ENCODE results near the gene RAD1. TPM values are rescaled to one million over a fixed set of nuclear protein-coding genes. Genes with fewer than 3 reads are reported as not detected.

RAD1 gene
- total RNA-seq, 1 donor from 2014 or later = 19.7 TPM

DNA sequence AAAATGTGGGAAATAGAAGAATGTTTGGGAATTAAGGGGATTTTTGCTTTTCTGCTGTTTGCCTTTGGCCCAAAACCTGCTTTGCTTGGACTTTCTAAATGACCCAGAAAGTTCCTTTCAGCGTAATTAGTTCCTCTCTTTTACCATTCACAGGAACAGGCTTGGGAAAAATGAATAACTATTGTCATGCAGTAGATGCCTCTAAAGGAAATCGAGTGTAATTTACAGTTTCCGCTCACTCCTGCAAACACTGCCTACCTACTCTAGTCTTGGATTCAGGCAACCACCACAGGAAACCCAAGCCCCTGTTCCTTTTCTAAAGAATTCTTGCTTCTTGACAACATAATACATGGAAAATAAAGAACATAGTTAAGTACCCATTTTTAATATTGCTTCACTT, 51.4 kb downstream of the RAD1 start:
- FAIRE-seq = no peak
- no peak overlapping the region for H3K4me3 Mint-ChIP-seq (ENCODE audit: unreplicated experiment)

DNA sequence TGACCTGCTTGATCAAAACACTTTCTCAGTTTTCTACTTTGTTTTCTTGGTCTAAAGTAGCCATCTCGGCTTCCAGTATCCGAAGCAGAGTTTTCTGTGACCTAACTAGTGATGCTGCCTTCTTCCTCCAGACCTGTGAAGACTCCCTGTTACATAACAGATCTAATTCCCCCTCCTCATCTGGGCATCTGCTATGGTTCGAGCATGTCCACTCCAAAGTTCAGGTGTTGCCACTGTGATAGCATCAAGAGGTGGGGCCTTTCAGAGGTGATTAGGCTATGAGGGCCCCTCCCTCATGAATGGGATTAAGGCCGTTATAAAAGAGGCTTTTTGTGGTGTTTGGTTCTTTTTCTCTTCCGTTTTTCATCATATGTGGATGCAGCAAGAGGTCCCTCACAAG, 56.1 kb downstream of the RAD1 start:
- peaks cover 2% of the 10 kb centered on the region for H3K36me3 Mint-ChIP-seq (ENCODE audit: low read depth, unreplicated experiment)
- H3K36me3 ChIP-seq (ENCODE audit: insufficient read depth, low read length) = no peaks in the 10 kb centered on the region
- no peak for FAIRE-seq
- no peaks in the 10 kb centered on the region for H3K9me3 Mint-ChIP-seq (ENCODE audit: unreplicated experiment)
- H3K27me3 ChIP-seq (ENCODE audit: insufficient read depth, low read length) = no peaks in the 10 kb centered on the region
- no peaks in the 10 kb centered on the region for H3K9me3 ChIP-seq (ENCODE audit: insufficient read depth, low read depth, low read length)
- H3K4me3 ChIP-seq (ENCODE audit: insufficient read depth, low read depth, low read length) = no peak overlapping the region
- no peaks in the 10 kb centered on the region for H3K4me1 ChIP-seq (ENCODE audit: insufficient read depth, low read length)
- H3K27me3 Mint-ChIP-seq (ENCODE audit: low read depth, unreplicated experiment) = peaks cover 5% of the 10 kb centered on the region
- no peak overlapping the region for H3K4me2 ChIP-seq (ENCODE audit: low read length)
- H2AFZ ChIP-seq (ENCODE audit: low read depth, low read length) = no peak overlapping the region
- no peaks in the 10 kb centered on the region for H3K79me2 ChIP-seq (ENCODE audit: insufficient read depth, low read length)
- no peak overlapping the region for H3K4me3 Mint-ChIP-seq (ENCODE audit: unreplicated experiment)
- no peak overlapping the region for H3K27ac ChIP-seq (ENCODE audit: low read depth, low read length)
- H3K4me1 Mint-ChIP-seq (ENCODE audit: low read depth, unreplicated experiment) = no peaks in the 10 kb centered on the region
- H3K27ac Mint-ChIP-seq (ENCODE audit: unreplicated experiment) = no peak overlapping the region
- DNase-seq (ENCODE audit: low read depth) = no peak
- no peak overlapping the region for H3K9ac ChIP-seq (ENCODE audit: low read length)
- TF ChIP-seq EZH2 (IDR thresholded peaks at IDR 0.05; ENCODE audit: insufficient read depth, low read length) = no peak
- TF ChIP-seq, protein P1, sequence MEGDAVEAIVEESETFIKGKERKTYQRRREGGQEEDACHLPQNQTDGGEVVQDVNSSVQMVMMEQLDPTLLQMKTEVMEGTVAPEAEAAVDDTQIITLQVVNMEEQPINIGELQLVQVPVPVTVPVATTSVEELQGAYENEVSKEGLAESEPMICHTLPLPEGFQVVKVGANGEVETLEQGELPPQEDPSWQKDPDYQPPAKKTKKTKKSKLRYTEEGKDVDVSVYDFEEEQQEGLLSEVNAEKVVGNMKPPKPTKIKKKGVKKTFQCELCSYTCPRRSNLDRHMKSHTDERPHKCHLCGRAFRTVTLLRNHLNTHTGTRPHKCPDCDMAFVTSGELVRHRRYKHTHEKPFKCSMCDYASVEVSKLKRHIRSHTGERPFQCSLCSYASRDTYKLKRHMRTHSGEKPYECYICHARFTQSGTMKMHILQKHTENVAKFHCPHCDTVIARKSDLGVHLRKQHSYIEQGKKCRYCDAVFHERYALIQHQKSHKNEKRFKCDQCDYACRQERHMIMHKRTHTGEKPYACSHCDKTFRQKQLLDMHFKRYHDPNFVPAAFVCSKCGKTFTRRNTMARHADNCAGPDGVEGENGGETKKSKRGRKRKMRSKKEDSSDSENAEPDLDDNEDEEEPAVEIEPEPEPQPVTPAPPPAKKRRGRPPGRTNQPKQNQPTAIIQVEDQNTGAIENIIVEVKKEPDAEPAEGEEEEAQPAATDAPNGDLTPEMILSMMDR (IDR thresholded peaks at IDR 0.05; ENCODE audit: insufficient read depth, low read depth, low read length) = no peak
- no peaks in the 10 kb centered on the region for H4K20me1 ChIP-seq (ENCODE audit: insufficient read depth, low read length)

More for the DNA sequence above, 51.4 kb downstream of the RAD1 start:
- no peaks in the 10 kb centered on the region for H3K9me3 ChIP-seq (ENCODE audit: insufficient read depth, low read depth, low read length)
- H2AFZ ChIP-seq (ENCODE audit: low read depth, low read length) = no peak overlapping the region
- H3K9ac ChIP-seq (ENCODE audit: low read length) = no peak overlapping the region
- no peak overlapping the region for H3K4me2 ChIP-seq (ENCODE audit: low read length)
- H4K20me1 ChIP-seq (ENCODE audit: insufficient read depth, low read length) = no peaks in the 10 kb centered on the region
- no peak for TF ChIP-seq EZH2 (IDR thresholded peaks at IDR 0.05; ENCODE audit: insufficient read depth, low read length)
- TF ChIP-seq, protein P1 (IDR thresholded peaks at IDR 0.05; ENCODE audit: insufficient read depth, low read depth, low read length) = no peak
- H3K27ac Mint-ChIP-seq (ENCODE audit: unreplicated experiment) = no peak overlapping the region
- H3K27me3 Mint-ChIP-seq (ENCODE audit: low read depth, unreplicated experiment) = peaks cover 2% of the 10 kb centered on the region
- H3K27ac ChIP-seq (ENCODE audit: low read depth, low read length) = no peak overlapping the region
- H3K9me3 Mint-ChIP-seq (ENCODE audit: unreplicated experiment) = no peaks in the 10 kb centered on the region
- H3K79me2 ChIP-seq (ENCODE audit: insufficient read depth, low read length) = no peaks in the 10 kb centered on the region
- H3K36me3 Mint-ChIP-seq (ENCODE audit: low read depth, unreplicated experiment) = peaks cover 2% of the 10 kb centered on the region
- no peaks in the 10 kb centered on the region for H3K4me1 ChIP-seq (ENCODE audit: insufficient read depth, low read length)
- no peaks in the 10 kb centered on the region for H3K27me3 ChIP-seq (ENCODE audit: insufficient read depth, low read length)
- H3K4me1 Mint-ChIP-seq (ENCODE audit: low read depth, unreplicated experiment) = no peaks in the 10 kb centered on the region
- no peak for DNase-seq (ENCODE audit: low read depth)
- no peak overlapping the region for H3K4me3 ChIP-seq (ENCODE audit: insufficient read depth, low read depth, low read length)
- no peaks in the 10 kb centered on the region for H3K36me3 ChIP-seq (ENCODE audit: insufficient read depth, low read length)

DNA sequence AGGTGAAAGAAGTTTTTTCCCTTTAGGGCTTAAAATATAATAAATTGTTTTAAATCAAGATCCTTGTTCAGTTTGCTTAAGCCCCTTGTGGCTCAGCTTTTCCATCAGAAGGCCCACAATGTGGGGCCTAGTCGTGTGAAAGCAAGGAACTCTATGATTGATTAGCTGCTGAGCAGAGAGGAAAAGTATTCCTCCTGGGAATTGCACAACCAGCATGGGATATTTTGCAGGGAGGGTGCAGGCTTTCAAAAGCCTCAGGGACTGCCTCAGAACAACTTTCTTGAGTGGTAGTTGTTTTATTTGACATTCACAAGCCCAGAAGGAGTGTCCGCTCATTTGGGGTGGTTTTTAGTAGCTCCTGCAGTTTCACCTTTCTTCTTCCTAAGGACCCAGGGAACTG, 56.5 kb downstream of the RAD1 start:
- H3K36me3 ChIP-seq (ENCODE audit: insufficient read depth, low read length) = no peaks in the 10 kb centered on the region
- H3K9me3 ChIP-seq (ENCODE audit: insufficient read depth, low read depth, low read length) = no peaks in the 10 kb centered on the region
- no peak overlapping the region for H3K4me2 ChIP-seq (ENCODE audit: low read length)
- FAIRE-seq = no peak
- no peak overlapping the region for H3K9ac ChIP-seq (ENCODE audit: low read length)
- no peak overlapping the region for H3K4me3 ChIP-seq (ENCODE audit: insufficient read depth, low read depth, low read length)
- no peak overlapping the region for H3K27ac ChIP-seq (ENCODE audit: low read depth, low read length)
- H3K27ac Mint-ChIP-seq (ENCODE audit: unreplicated experiment) = no peak overlapping the region
- no peak overlapping the region for H3K4me3 Mint-ChIP-seq (ENCODE audit: unreplicated experiment)
- DNase-seq (ENCODE audit: low read depth) = peak; percentile 18
- no peaks in the 10 kb centered on the region for H3K27me3 ChIP-seq (ENCODE audit: insufficient read depth, low read length)
- no peak for TF ChIP-seq EZH2 (IDR thresholded peaks at IDR 0.05; ENCODE audit: insufficient read depth, low read length)
- H3K4me1 ChIP-seq (ENCODE audit: insufficient read depth, low read length) = no peaks in the 10 kb centered on the region
- no peaks in the 10 kb centered on the region for H3K9me3 Mint-ChIP-seq (ENCODE audit: unreplicated experiment)
- H3K4me1 Mint-ChIP-seq (ENCODE audit: low read depth, unreplicated experiment) = no peaks in the 10 kb centered on the region
- H4K20me1 ChIP-seq (ENCODE audit: insufficient read depth, low read length) = no peaks in the 10 kb centered on the region
- H3K36me3 Mint-ChIP-seq (ENCODE audit: low read depth, unreplicated experiment) = peaks cover 2% of the 10 kb centered on the region
- H3K79me2 ChIP-seq (ENCODE audit: insufficient read depth, low read length) = no peaks in the 10 kb centered on the region
- no peak overlapping the region for H2AFZ ChIP-seq (ENCODE audit: low read depth, low read length)
- peaks cover 5% of the 10 kb centered on the region for H3K27me3 Mint-ChIP-seq (ENCODE audit: low read depth, unreplicated experiment)
